Measurements from ENCODE around the gene GPM6B. TPM values are rescaled to one million over a fixed set of nuclear protein-coding genes. Genes with fewer than 3 reads are reported as not detected.

GPM6B gene
- polyA plus RNA-seq, 1 donor from 2014 or later: 205 TPM

DNA sequence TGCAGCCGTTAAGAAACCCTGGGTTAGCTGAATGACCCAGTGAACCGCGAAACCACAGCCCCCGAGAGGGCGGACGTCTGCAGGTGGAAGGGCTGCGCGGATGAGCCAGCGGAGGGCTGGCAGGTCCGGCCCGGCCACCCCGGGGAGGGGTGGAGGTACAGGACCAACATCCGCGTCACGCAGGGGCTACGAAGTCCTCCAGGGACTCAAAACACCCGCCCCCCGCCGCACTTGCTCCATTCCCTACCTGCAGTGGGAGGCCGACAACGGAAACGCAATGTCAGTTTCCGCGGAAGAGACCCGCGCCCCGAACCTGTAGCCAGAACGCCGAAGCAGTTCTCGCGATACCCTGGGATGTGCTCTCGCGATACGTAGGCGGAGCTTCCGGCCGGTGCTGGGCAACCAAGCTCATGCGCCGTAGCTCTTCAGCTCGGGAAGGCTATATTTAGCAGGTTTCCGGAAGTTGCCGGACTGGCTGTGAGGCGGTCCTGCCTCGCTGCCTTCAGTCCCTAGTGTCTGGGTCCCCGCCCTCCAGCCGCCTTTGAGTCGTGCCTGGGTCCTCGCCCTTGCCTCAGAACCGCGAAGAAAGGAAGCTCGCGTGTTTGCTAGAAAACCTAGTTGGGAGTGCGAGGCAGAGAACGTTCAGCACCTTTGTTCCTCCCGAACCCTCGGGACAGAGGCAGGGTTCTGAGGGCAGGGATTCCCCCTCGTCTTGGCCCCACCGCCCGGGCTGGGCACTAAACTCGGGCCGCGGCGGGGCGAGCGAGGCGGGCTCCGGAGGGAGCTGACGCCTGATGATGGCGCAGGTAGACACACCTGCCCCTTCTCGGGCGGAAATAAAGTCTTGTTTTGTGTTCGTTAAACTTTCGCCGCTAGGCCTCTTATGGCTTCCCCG lies 82.4 kb downstream of the GPM6B start, which contains the start of the genes OFD1 and TRAPPC2:
Gene OFD1, plus strand, starts transcription at position 471 of the 895 bp plus-strand sequence. Its CDS starts 324 bp downstream, at position 795.
Gene TRAPPC2, minus strand, starts transcription at position 343 of the 895 bp plus-strand sequence. CDS start 14,657 bp downstream, outside the sequence.
- Histone ChIP-seq H4K20me1 (ENCODE audit: insufficient read depth) (no peaks in the 10 kb centered on the region), H3K9me3 (ENCODE audit: low read length) (no peaks in the 10 kb centered on the region), H3K9me2 (ENCODE audit: insufficient read depth, low read length) (no peaks in the 10 kb centered on the region), H3K27me3 (ENCODE audit: insufficient read depth, low read depth, low read length) (no peaks in the 10 kb centered on the region), H3K79me2 (replicated peaks; ENCODE audit: insufficient read depth, low read length) (peaks cover 24% of the 10 kb centered on the region), H3K4me3 (ENCODE audit: low read length) (peak within 1 kb of the TSS; percentile 84), H3K36me3 (ENCODE audit: insufficient read depth, low read length) (no peaks in the 10 kb centered on the region), H3K4me2 (ENCODE audit: low read length) (peak within 1 kb of the TSS; percentile 48), H3K9ac (ENCODE audit: low read length) (peak within 1 kb of the TSS; percentile 90), H3K27ac (ENCODE audit: low read length) (peak within 1 kb of the TSS; percentile 94), H3F3A (ENCODE audit: insufficient read depth, low read length, poor library complexity, severe bottlenecking) (no peaks in the 10 kb centered on the region), H2AFZ (ENCODE audit: low read depth, low read length) (peak within 1 kb of the TSS; percentile 45)
- TF ChIP-seq, protein P1, sequence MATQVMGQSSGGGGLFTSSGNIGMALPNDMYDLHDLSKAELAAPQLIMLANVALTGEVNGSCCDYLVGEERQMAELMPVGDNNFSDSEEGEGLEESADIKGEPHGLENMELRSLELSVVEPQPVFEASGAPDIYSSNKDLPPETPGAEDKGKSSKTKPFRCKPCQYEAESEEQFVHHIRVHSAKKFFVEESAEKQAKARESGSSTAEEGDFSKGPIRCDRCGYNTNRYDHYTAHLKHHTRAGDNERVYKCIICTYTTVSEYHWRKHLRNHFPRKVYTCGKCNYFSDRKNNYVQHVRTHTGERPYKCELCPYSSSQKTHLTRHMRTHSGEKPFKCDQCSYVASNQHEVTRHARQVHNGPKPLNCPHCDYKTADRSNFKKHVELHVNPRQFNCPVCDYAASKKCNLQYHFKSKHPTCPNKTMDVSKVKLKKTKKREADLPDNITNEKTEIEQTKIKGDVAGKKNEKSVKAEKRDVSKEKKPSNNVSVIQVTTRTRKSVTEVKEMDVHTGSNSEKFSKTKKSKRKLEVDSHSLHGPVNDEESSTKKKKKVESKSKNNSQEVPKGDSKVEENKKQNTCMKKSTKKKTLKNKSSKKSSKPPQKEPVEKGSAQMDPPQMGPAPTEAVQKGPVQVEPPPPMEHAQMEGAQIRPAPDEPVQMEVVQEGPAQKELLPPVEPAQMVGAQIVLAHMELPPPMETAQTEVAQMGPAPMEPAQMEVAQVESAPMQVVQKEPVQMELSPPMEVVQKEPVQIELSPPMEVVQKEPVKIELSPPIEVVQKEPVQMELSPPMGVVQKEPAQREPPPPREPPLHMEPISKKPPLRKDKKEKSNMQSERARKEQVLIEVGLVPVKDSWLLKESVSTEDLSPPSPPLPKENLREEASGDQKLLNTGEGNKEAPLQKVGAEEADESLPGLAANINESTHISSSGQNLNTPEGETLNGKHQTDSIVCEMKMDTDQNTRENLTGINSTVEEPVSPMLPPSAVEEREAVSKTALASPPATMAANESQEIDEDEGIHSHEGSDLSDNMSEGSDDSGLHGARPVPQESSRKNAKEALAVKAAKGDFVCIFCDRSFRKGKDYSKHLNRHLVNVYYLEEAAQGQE (IDR thresholded peaks at IDR 0.05; ENCODE audit: borderline replicate concordance): peak; percentile 61
- TF ChIP-seq RAD21 (conservative IDR thresholded peaks at IDR 0.05): peak; percentile 21
- TF ChIP-seq SMC3 (conservative IDR thresholded peaks at IDR 0.05; ENCODE audit: poor library complexity): peak; percentile 25
- TF ChIP-seq TAF1 (IDR thresholded peaks at IDR 0.05; ENCODE audit: low read depth): peak; percentile 83
- TF ChIP-seq POLR2AphosphoS5 (IDR thresholded peaks at IDR 0.05): peak; percentile 91
- no peak for TF ChIP-seq EP300 (conservative IDR thresholded peaks at IDR 0.05; ENCODE audit: poor library complexity, severe bottlenecking)
- no peak for TF ChIP-seq EZH2 (IDR thresholded peaks at IDR 0.05; ENCODE audit: borderline replicate concordance, insufficient read depth, low read length, poor library complexity, severe bottlenecking)
- peak; percentile 70 for TF ChIP-seq MXI1 (conservative IDR thresholded peaks at IDR 0.05; ENCODE audit: poor library complexity, severe bottlenecking)
- no peak for TF ChIP-seq CTCF (IDR thresholded peaks at IDR 0.05; ENCODE audit: poor library complexity, severe bottlenecking)

- Histone ChIP-seq H3K9me2 (ENCODE audit: insufficient read depth, low read length) (no peaks in the 10 kb centered on the region), H3F3A (ENCODE audit: insufficient read depth, low read length, poor library complexity, severe bottlenecking) (no peaks in the 10 kb centered on the region), H3K4me3 (ENCODE audit: low read length) (peak overlapping the region; percentile 84), H3K36me3 (ENCODE audit: insufficient read depth, low read length) (no peaks in the 10 kb centered on the region), H3K27ac (ENCODE audit: low read length) (peak overlapping the region; percentile 94), H4K20me1 (ENCODE audit: insufficient read depth) (no peaks in the 10 kb centered on the region), H3K79me2 (replicated peaks; ENCODE audit: insufficient read depth, low read length) (peaks cover 24% of the 10 kb centered on the region), H3K27me3 (ENCODE audit: insufficient read depth, low read depth, low read length) (no peaks in the 10 kb centered on the region), H2AFZ (ENCODE audit: low read depth, low read length) (no peak overlapping the region), H3K4me2 (ENCODE audit: low read length) (peak overlapping the region; percentile 37), H3K9me3 (ENCODE audit: low read length) (no peaks in the 10 kb centered on the region), H3K9ac (ENCODE audit: low read length) (peak overlapping the region; percentile 90)
- TF ChIP-seq POLR2AphosphoS5 (IDR thresholded peaks at IDR 0.05) (peak; percentile 4), SMC3 (conservative IDR thresholded peaks at IDR 0.05; ENCODE audit: poor library complexity) (no peak), MXI1 (conservative IDR thresholded peaks at IDR 0.05; ENCODE audit: poor library complexity, severe bottlenecking) (no peak), EP300 (conservative IDR thresholded peaks at IDR 0.05; ENCODE audit: poor library complexity, severe bottlenecking) (no peak), RAD21 (conservative IDR thresholded peaks at IDR 0.05) (no peak), EZH2 (IDR thresholded peaks at IDR 0.05; ENCODE audit: borderline replicate concordance, insufficient read depth, low read length, poor library complexity, severe bottlenecking) (no peak), TAF1 (IDR thresholded peaks at IDR 0.05; ENCODE audit: low read depth) (no peak)
- TF ChIP-seq, protein P1 (IDR thresholded peaks at IDR 0.05; ENCODE audit: borderline replicate concordance): no peak
These were observed 83.4 kb downstream of the GPM6B start for GRCh38 chrX:13733506-13733905.
